ENCODE measurements around the gene GPR152.

- TF ChIP-seq POLR2A (IDR thresholded peaks at IDR 0.05) (no peak), CTCF (IDR thresholded peaks at IDR 0.05) (no peak)
These were observed 43.9 kb downstream of the GPR152 start for GRCh38 chr11:67408437-67409200.
